SK-N-SH (cell line): Measurements from ENCODE around the gene WDR11. TPM values are rescaled to one million over a fixed set of nuclear protein-coding genes. Genes with fewer than 3 reads are reported as not detected.

Experiments used
- CTCF ChIA-PET: fragments of 300-600, 350-600 bp; formaldehyde crosslinking; extraction: SDS; loops from one replicate; lab custom pipeline; 2021; lab: Yijun Ruan, JAX
- POLR2A ChIA-PET: fragments of 350-600 bp; sonication (Branson Sonifier 250); formaldehyde crosslinking; extraction: SDS; loops from one replicate; lab custom pipeline; 2020; ENCODE audit warnings: antibody characterized with exemption, inconsistent platforms; lab: Yijun Ruan, JAX
- DNase-seq: peaks from one replicate; pipeline ENCODE4 v3.0.0; 2012
- H2AFZ ChIP-seq: fragments of 200-600 bp; sonication (generic); 2 replicates; pipeline ENCODE4 v1.8.1; 2016; ENCODE audit warnings: antibody characterized with exemption, mild to moderate bottlenecking, low read depth
- H3F3A ChIP-seq: fragments of 200-600 bp; sonication (generic); replicated peaks from 2 replicates; pipeline ENCODE3; 2016; ENCODE audit warnings: antibody characterized with exemption, mild to moderate bottlenecking; ENCODE audit not compliant: insufficient read depth
- H3K27ac ChIP-seq, 2 experiments: fragments of 200-500 bp in 1 of 2; fragments of 200-600 bp in 1 of 2; sonication (Bioruptor generic) in 1 of 2; sonication (generic), shearing (Covaris generic) in 1 of 2; 2 replicates each; pipeline versions ENCODE4 v1.5.1 to v1.6.1; 2014 to 2016; ENCODE audit warnings: low read depth in 2 of 2, inconsistent platforms in 1 of 2, low read length in 1 of 2, mild to moderate bottlenecking in 1 of 2, mixed read lengths in 1 of 2
- H3K27me3 ChIP-seq: fragments of 200-600 bp; sonication (generic), shearing (Covaris generic); 2 replicates; pipeline ENCODE4 v1.6.1; 2016; ENCODE audit warnings: mixed run types; ENCODE audit not compliant: insufficient read depth
- H3K36me3 ChIP-seq, 2 experiments: fragments of 200-500 bp in 1 of 2; fragments of 200-600 bp in 1 of 2; sonication (Bioruptor generic) in 1 of 2; sonication (generic) in 1 of 2; replicated peaks in 1 of 2; 2 replicates each; pipeline versions ENCODE3 to v1.5.1; 2014 to 2016; ENCODE audit warnings: low read length in 1 of 2, mild to moderate bottlenecking in 1 of 2; ENCODE audit not compliant: insufficient read depth in 2 of 2, control insufficient read depth in 1 of 2
- H3K4me1 ChIP-seq, 2 experiments: fragments of 200-500 bp in 1 of 2; fragments of 200-600 bp in 1 of 2; sonication (Bioruptor generic) in 1 of 2; sonication (generic), shearing (Covaris generic) in 1 of 2; 2 replicates each; pipeline versions ENCODE4 v1.5.1 to v1.6.1; 2014 to 2016; ENCODE audit warnings: low read depth in 1 of 2, low read length in 1 of 2, mixed run types in 1 of 2; ENCODE audit not compliant: insufficient read depth in 2 of 2, control insufficient read depth in 1 of 2
- H3K4me2 ChIP-seq: fragments of 200-600 bp; sonication (generic), shearing (Covaris generic); 2 replicates; pipeline ENCODE4 v1.6.1; 2017; ENCODE audit warnings: mixed run types
- H3K4me3 ChIP-seq, 2 experiments: fragments of 200-500 bp in 1 of 2; fragments of 200-600 bp in 1 of 2; sonication (Bioruptor generic) in 1 of 2; sonication (generic), shearing (Covaris generic) in 1 of 2; 2 replicates each; pipeline versions ENCODE4 v1.5.1 to v1.8.1; 2014 to 2016; ENCODE audit warnings: low read depth in 2 of 2, inconsistent platforms in 1 of 2, low read length in 1 of 2, mild to moderate bottlenecking in 1 of 2, mixed read lengths in 1 of 2, moderate library complexity in 1 of 2
- H3K79me2 ChIP-seq: fragments of 200-600 bp; sonication (generic); 2 replicates; pipeline ENCODE4 v1.8.1; 2017; ENCODE audit warnings: mild to moderate bottlenecking; ENCODE audit not compliant: insufficient read depth
- H3K9ac ChIP-seq: fragments of 200-600 bp; sonication (generic); 2 replicates; pipeline ENCODE4 v1.6.1; 2017; ENCODE audit warnings: mixed run types
- H3K9me2 ChIP-seq: fragments of 200-600 bp; sonication (generic); 2 replicates; pipeline ENCODE4 v1.6.1; 2017; ENCODE audit warnings: mixed run types
- H3K9me3 ChIP-seq: fragments of 200-600 bp; sonication (generic); 2 replicates; pipeline ENCODE4 v1.6.1; 2017; ENCODE audit warnings: mixed run types, mild to moderate bottlenecking, moderate library complexity
- H4K20me1 ChIP-seq: fragments of 200-600 bp; sonication (generic); 2 replicates; pipeline ENCODE4 v1.6.1; 2017; ENCODE audit warnings: mild to moderate bottlenecking, mixed run types; ENCODE audit not compliant: insufficient read depth
- CTCF ChIP-seq: fragments of 200-600 bp; sonication (generic); IDR thresholded peaks from 2 replicates; pipeline ENCODE4 v1.6.1; 2017; ENCODE audit warnings: antibody characterized with exemption, mild to moderate bottlenecking, moderate library complexity
- EZH2phosphoT487 ChIP-seq: fragments of 200-600 bp; sonication (generic); IDR thresholded peaks from 2 replicates; pipeline ENCODE4 v1.6.1; 2017; ENCODE audit warnings: low read depth, mixed run types, mild to moderate bottlenecking, antibody characterized with exemption, moderate library complexity, borderline replicate concordance
- RAD21 ChIP-seq: IDR thresholded peaks from 2 replicates; pipeline ENCODE4 v1.6.1; 2012; ENCODE audit warnings: mild to moderate bottlenecking, low read length
- YY1 ChIP-seq: IDR thresholded peaks from 2 replicates; pipeline ENCODE4 v1.4.0; 2012; ENCODE audit warnings: low read depth, mild to moderate bottlenecking
- ZBTB33 ChIP-seq: IDR thresholded peaks from 2 replicates; pipeline ENCODE4 v1.4.0; 2012; ENCODE audit warnings: low read depth, borderline replicate concordance
- WGBS: methylation state at CpG from one replicate; pipeline ENCODE4 v1.1.6; 2017; ENCODE audit warnings: low lambda C conversion rate; 5-methylcytosine and 5-hydroxymethylcytosine counted together
- polyA plus RNA-seq, 3 experiments: library from polyadenylated mRNA; depleted of rRNA; stranded (reverse); fragments of >200 nt; gene quantifications; 2 replicates each; pipeline ENCODE4 v1.2.3, GENCODE V29; 2012

Gene WDR11
- polyA plus RNA-seq, 1 of the 3 experiments (the other 2 are of a cell fraction): 35.1 TPM

- Histone ChIP-seq H3K9ac (no peak overlapping the region), H3K4me2 (no peak overlapping the region), H3F3A (no peaks in the 10 kb centered on the region)
These were observed 27.9 kb upstream of the WDR11 start for GRCh38 chr10:120823266-120823665.

GRCh38 chr10:120824881-120825309 is 26.3 kb upstream of the WDR11 start:
- Histone ChIP-seq H3K9ac (no peak overlapping the region), H3K27ac (no peak overlapping the region), H4K20me1 (no peaks in the 10 kb centered on the region), H3K4me2 (no peak overlapping the region), H3K79me2 (no peaks in the 10 kb centered on the region), H3F3A (no peaks in the 10 kb centered on the region), H3K9me3 (no peaks in the 10 kb centered on the region), H3K4me1 (no peaks in the 10 kb centered on the region), H3K27me3 (no peaks in the 10 kb centered on the region), H2AFZ (no peak overlapping the region), H3K4me3 (peak overlapping the region in 1 of 2 experiments; percentile 28; a peak in 1 of 4 replicates), H3K36me3 (no peaks in the 10 kb centered on the region), H3K9me2 (no peaks in the 10 kb centered on the region)
- peak; percentile 59 for TF ChIP-seq CTCF
- TF ChIP-seq RAD21: peak; percentile 45; the same call in 1 of the 2 replicates
- TF ChIP-seq ZBTB33: no peak
- ChIA-PET CTCF (interaction anchor here (1.2 to 2.1 kb wide), 3 partner anchors 13 to 19 kb away, joined by 4 to 5 read pairs (median 5); no protein-coding TSS in a partner anchor), POLR2A (no interaction called here)
- WGBS: 66% methylated on average over 9 of the region's 9 CpGs
- peak; percentile 33 for DNase-seq

More at GRCh38 chr10:120823266-120823665, 27.9 kb upstream of the WDR11 start:
- no peaks in the 10 kb centered on the region for H3K79me2 ChIP-seq
- ChIA-PET POLR2A (no interaction called here), CTCF (no interaction called here)
- no peaks in the 10 kb centered on the region for H3K27me3 ChIP-seq
- H3K27ac ChIP-seq: no peak overlapping the region
- TF ChIP-seq EZH2phosphoT487: no peak
- TF ChIP-seq YY1: no peak
- no peaks in the 10 kb centered on the region for H3K9me3 ChIP-seq
- 40% methylated on average over 2 of the region's 2 CpGs for WGBS
- no peak overlapping the region for H2AFZ ChIP-seq
- H4K20me1 ChIP-seq: no peaks in the 10 kb centered on the region
- no peaks in the 10 kb centered on the region for H3K9me2 ChIP-seq
- no peak overlapping the region for H3K4me3 ChIP-seq
- H3K4me1 ChIP-seq: no peaks in the 10 kb centered on the region
- H3K36me3 ChIP-seq: no peaks in the 10 kb centered on the region
- DNase-seq: no peak
